PC-3 (cell line): ENCODE measurements around the gene CASK.

ENCODE experiments used
- EZH2 ChIP-seq: fragments of 300-600 bp; sonication (generic); IDR thresholded peaks from one replicate; pipeline ENCODE4 v1.6.1; 2017; ENCODE audit warnings: antibody characterized with exemption, mild to moderate bottlenecking, low read length; ENCODE audit not compliant: unreplicated experiment
- EZH2phosphoT487 ChIP-seq: fragments of 300-600 bp; sonication (generic); IDR thresholded peaks from 2 replicates; pipeline ENCODE4 v1.6.1; 2018; ENCODE audit warnings: mild to moderate bottlenecking, antibody characterized with exemption, low read length, borderline replicate concordance
- TF ChIP-seq, protein P1 (sequence below): fragments of 300-600 bp; sonication (generic); conservative IDR thresholded peaks from 2 replicates; pipeline ENCODE4 v1.5.1; 2017; ENCODE audit warnings: antibody characterized with exemption, low read depth, mild to moderate bottlenecking, low read length

GRCh38 chrX:41711021-41711667 lies 212.2 kb downstream of the CASK start:
- TF ChIP-seq, protein P1, sequence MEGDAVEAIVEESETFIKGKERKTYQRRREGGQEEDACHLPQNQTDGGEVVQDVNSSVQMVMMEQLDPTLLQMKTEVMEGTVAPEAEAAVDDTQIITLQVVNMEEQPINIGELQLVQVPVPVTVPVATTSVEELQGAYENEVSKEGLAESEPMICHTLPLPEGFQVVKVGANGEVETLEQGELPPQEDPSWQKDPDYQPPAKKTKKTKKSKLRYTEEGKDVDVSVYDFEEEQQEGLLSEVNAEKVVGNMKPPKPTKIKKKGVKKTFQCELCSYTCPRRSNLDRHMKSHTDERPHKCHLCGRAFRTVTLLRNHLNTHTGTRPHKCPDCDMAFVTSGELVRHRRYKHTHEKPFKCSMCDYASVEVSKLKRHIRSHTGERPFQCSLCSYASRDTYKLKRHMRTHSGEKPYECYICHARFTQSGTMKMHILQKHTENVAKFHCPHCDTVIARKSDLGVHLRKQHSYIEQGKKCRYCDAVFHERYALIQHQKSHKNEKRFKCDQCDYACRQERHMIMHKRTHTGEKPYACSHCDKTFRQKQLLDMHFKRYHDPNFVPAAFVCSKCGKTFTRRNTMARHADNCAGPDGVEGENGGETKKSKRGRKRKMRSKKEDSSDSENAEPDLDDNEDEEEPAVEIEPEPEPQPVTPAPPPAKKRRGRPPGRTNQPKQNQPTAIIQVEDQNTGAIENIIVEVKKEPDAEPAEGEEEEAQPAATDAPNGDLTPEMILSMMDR, result no peak
- TF ChIP-seq EZH2phosphoT487 (no peak), EZH2 (no peak)
